ENCODE results near the gene RB1. TPM values are rescaled to one million over a fixed set of nuclear protein-coding genes. Genes with fewer than 3 reads are reported as not detected.

The RB1 gene
- total RNA-seq, 1 experiment from 2014 or later: 57.1 TPM

DNA sequence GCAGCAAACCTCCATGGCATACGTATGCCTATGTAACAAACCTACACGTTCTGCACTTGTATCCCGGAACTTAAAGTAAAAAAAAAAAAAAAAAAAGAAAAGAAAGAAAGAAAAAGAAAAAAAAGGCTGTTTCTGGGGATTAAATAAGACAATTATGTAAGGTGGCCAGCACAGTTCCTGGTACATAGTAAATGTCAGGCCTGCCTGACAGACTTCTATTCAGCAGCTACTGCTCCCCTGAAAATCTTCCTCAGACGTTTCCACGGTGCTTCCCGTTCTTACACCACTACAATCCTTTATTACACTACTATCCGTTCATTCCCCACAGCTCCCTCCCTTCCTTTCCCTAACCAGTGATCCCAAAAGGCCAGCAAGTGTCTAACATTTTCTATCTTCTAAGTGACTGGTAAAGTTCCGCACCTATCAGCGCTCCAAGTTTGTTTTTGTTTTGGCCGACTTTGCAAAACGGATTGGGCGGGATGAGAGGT is 636 bp upstream of the RB1 start:
- peak overlapping the region; percentile 88 for H3K4me3 ChIP-seq (ENCODE audit: low read depth, low read length, poor library complexity, severe bottlenecking)

DNA sequence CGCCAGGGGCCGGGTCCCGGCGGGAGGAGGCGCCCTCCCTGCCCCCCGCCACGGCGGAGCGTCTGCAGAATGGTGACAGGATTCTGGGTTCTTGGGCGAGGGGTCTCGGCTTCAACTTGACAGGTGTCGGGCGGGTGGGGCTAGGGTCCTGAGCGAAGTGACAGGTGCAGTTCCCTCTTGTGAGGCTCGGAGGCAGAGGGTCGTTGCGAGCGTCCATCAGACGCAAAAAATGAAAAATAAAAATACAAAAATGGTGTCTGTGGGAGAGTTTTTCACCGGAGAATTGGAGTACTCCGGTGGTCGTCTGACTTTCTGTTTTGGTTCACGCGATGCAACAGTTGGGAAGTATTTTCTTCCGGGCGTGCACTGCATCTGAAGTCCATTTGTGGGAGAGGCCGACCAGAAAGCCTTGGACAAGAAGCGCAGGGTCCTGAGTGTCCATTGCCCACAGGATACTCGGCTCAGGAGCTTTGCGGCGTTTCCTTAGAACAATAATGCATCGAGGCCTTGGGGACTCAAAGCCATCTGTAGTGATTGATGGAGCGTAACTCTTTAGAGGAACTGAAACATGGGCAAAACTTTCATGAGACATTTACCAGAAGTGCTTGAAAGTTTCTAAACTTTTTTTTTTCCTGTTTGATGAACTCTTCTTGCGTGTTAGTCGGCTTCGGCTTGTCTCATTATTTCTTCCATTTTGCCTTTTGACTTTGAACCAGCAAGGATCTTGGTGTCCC is 759 bp downstream of the RB1 start:
- H3K9me3 ChIP-seq (ENCODE audit: low read depth, low read length, poor library complexity, severe bottlenecking): no peaks in the 10 kb centered on the region
- peak overlapping the region; percentile 88 for H3K4me3 ChIP-seq (ENCODE audit: low read depth, low read length, poor library complexity, severe bottlenecking)
- peaks cover 9% of the 10 kb centered on the region for H3K36me3 ChIP-seq (ENCODE audit: insufficient read depth, low read length, poor library complexity, severe bottlenecking)
- H3K27me3 ChIP-seq (replicated peaks; ENCODE audit: insufficient read depth, low read depth, low read length, poor library complexity): no peaks in the 10 kb centered on the region
- no peak for TF ChIP-seq EZH2 (IDR thresholded peaks at IDR 0.05; ENCODE audit: borderline replicate concordance, low read depth, low read length, poor library complexity, severe bottlenecking)
- TF ChIP-seq, protein P1, sequence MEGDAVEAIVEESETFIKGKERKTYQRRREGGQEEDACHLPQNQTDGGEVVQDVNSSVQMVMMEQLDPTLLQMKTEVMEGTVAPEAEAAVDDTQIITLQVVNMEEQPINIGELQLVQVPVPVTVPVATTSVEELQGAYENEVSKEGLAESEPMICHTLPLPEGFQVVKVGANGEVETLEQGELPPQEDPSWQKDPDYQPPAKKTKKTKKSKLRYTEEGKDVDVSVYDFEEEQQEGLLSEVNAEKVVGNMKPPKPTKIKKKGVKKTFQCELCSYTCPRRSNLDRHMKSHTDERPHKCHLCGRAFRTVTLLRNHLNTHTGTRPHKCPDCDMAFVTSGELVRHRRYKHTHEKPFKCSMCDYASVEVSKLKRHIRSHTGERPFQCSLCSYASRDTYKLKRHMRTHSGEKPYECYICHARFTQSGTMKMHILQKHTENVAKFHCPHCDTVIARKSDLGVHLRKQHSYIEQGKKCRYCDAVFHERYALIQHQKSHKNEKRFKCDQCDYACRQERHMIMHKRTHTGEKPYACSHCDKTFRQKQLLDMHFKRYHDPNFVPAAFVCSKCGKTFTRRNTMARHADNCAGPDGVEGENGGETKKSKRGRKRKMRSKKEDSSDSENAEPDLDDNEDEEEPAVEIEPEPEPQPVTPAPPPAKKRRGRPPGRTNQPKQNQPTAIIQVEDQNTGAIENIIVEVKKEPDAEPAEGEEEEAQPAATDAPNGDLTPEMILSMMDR (conservative IDR thresholded peaks at IDR 0.05; ENCODE audit: low read depth, low read length): no peak
- peak overlapping the region; percentile 96 for H3K27ac ChIP-seq (ENCODE audit: low read depth, low read length, poor library complexity, severe bottlenecking)
- TSS peak; percentile 52 for BruUV-seq (replicated peaks)
- ChIA-PET POLR2A (ENCODE audit: low non-redundant PET) (no interaction called here), CTCF (no interaction called here)
- DNase-seq (ENCODE audit: low spot score): peak; percentile 51
- peaks cover 9% of the 10 kb centered on the region for H3K4me1 ChIP-seq (ENCODE audit: insufficient read depth, low read length, poor library complexity, severe bottlenecking)
- intact Hi-C loops (cut with micrococcal nuclease; ENCODE audit: unreplicated experiment): loop anchor here (10.0 kb wide), 1 partner anchor 150 kb away; no protein-coding TSS in a partner anchor

More for the DNA sequence above, 636 bp upstream of the RB1 start:
- POLR2A ChIA-PET (ENCODE audit: low non-redundant PET): no interaction called here
- intact Hi-C loops (cut with micrococcal nuclease; ENCODE audit: unreplicated experiment): loop anchor here (10.0 kb wide), 1 partner anchor 148 kb away; no protein-coding TSS in a partner anchor
- H3K27ac ChIP-seq (ENCODE audit: low read depth, low read length, poor library complexity, severe bottlenecking): peak overlapping the region; percentile 96
- no peak for TF ChIP-seq EZH2 (IDR thresholded peaks at IDR 0.05; ENCODE audit: borderline replicate concordance, low read depth, low read length, poor library complexity, severe bottlenecking)
- TF ChIP-seq, protein P1 (conservative IDR thresholded peaks at IDR 0.05; ENCODE audit: low read depth, low read length): no peak
- no peaks in the 10 kb centered on the region for H3K9me3 ChIP-seq (ENCODE audit: low read depth, low read length, poor library complexity, severe bottlenecking)
- BruUV-seq (replicated peaks): TSS peak; percentile 87
- no peak for DNase-seq (ENCODE audit: low spot score)
- peaks cover 9% of the 10 kb centered on the region for H3K4me1 ChIP-seq (ENCODE audit: insufficient read depth, low read length, poor library complexity, severe bottlenecking)
- H3K36me3 ChIP-seq (ENCODE audit: insufficient read depth, low read length, poor library complexity, severe bottlenecking): no peaks in the 10 kb centered on the region
- CTCF ChIA-PET: no interaction called here
- no peaks in the 10 kb centered on the region for H3K27me3 ChIP-seq (replicated peaks; ENCODE audit: insufficient read depth, low read depth, low read length, poor library complexity)

DNA sequence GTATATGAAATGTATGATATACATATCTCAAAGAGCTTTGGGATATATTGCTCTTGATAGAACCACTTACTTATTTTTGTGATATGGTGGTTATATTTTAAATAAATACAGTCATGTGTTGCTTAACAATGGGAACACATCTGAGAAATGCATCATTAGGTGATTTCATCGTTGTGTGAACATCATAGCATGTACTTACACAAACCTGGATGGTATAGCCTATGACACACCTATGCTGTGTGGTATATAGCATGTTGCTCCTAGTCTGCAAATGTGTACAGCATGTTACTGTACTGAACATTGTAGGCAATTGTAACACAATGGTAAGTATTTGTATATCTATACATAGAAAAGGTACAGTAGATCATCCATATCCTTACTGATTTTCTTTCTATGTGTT is 7.7 kb downstream of the RB1 start:
- Histone ChIP-seq H3K27ac (ENCODE audit: low read depth, low read length, poor library complexity, severe bottlenecking) (no peak overlapping the region), H3K9me3 (ENCODE audit: low read depth, low read length, poor library complexity, severe bottlenecking) (no peaks in the 10 kb centered on the region), H3K27me3 (replicated peaks; ENCODE audit: insufficient read depth, low read depth, low read length, poor library complexity) (no peaks in the 10 kb centered on the region), H3K36me3 (ENCODE audit: insufficient read depth, low read length, poor library complexity, severe bottlenecking) (peaks cover 23% of the 10 kb centered on the region), H3K4me1 (ENCODE audit: insufficient read depth, low read length, poor library complexity, severe bottlenecking) (no peaks in the 10 kb centered on the region), H3K4me3 (ENCODE audit: low read depth, low read length, poor library complexity, severe bottlenecking) (no peak overlapping the region)
- no TSS peak for BruUV-seq (replicated peaks)
- DNase-seq (ENCODE audit: low spot score): no peak
- intact Hi-C loops (cut with micrococcal nuclease; ENCODE audit: unreplicated experiment): no loop called here
- ChIA-PET CTCF (no interaction called here), POLR2A (ENCODE audit: low non-redundant PET) (no interaction called here)
- TF ChIP-seq EZH2 (IDR thresholded peaks at IDR 0.05; ENCODE audit: borderline replicate concordance, low read depth, low read length, poor library complexity, severe bottlenecking): no peak
- TF ChIP-seq, protein P1 (conservative IDR thresholded peaks at IDR 0.05; ENCODE audit: low read depth, low read length): no peak

Data from A673 (cell line).